SH-SY5Y (cell line): ENCODE results near the gene SLC25A51.

Experiments used
- GATA2 ChIP-seq: IDR thresholded peaks from 2 replicates; pipeline ENCODE4 v1.6.1; 2011; ENCODE audit warnings: mild to moderate bottlenecking, low read depth, low read length
- GATA3 ChIP-seq: IDR thresholded peaks from 2 replicates; pipeline ENCODE4 v1.6.1; 2011; ENCODE audit warnings: low read depth, mild to moderate bottlenecking, low read length, moderate library complexity

DNA sequence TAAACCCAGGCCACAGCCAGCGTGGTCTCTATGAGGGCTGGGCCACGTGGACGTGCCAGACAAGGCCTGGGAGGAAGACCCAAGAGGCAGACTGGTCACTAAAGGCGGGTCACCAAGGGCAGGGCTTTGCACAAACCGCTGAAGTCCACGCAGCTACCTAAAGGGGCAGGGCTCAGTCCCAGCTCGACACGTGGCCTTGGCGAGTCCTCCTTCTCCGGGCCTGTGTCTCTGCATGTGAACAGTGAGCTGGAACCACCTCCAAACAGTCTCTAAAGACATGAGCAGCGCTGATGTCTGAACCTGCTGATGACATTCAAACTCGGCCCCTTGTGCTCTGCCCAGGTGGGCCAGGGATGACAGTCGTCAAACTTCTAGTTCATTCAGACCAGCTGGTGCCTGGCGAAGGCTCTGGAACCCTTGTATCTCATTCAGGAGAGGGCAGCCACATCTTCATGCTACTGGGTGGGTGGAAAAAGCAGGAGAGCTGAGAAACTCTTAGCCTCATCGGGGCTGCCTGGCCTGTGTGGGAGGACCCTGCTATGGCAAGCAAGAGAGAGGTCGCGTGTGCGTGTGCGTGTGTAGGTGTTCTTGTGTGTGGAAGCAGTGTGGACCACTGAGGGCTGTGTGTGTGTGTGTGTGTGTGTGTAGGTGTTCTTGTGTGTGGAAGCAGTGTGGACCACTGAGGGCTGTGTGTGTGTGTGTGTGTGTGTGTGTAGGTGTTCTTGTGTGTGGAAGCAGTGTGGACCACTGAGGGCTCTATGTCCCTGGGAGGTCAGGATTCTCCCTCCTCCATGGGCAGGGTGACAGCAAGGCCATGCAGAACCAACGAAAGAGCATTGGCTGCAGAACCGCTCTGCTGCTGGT lies 14.1 kb upstream of the SLC25A51 start:
- TF ChIP-seq GATA2 (no peak), GATA3 (no peak)
